Right hindlimb (tissue), 1 donor: Measurements from ENCODE around the gene IRAG1.
A peak's percentile ranks its signal among the peaks of the same experiment; 100 is the strongest.

ENCODE experiments used
- DNase-seq: peaks from one replicate; pipeline ENCODE4 v3.0.0-alpha.2; 2018

The IRAG1 gene, protein sequence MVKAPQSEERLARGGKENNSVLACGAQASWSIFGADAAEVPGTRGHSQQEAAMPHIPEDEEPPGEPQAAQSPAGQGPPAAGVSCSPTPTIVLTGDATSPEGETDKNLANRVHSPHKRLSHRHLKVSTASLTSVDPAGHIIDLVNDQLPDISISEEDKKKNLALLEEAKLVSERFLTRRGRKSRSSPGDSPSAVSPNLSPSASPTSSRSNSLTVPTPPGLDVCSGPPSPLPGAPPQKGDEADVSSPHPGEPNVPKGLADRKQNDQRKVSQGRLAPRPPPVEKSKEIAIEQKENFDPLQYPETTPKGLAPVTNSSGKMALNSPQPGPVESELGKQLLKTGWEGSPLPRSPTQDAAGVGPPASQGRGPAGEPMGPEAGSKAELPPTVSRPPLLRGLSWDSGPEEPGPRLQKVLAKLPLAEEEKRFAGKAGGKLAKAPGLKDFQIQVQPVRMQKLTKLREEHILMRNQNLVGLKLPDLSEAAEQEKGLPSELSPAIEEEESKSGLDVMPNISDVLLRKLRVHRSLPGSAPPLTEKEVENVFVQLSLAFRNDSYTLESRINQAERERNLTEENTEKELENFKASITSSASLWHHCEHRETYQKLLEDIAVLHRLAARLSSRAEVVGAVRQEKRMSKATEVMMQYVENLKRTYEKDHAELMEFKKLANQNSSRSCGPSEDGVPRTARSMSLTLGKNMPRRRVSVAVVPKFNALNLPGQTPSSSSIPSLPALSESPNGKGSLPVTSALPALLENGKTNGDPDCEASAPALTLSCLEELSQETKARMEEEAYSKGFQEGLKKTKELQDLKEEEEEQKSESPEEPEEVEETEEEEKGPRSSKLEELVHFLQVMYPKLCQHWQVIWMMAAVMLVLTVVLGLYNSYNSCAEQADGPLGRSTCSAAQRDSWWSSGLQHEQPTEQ

DNA sequence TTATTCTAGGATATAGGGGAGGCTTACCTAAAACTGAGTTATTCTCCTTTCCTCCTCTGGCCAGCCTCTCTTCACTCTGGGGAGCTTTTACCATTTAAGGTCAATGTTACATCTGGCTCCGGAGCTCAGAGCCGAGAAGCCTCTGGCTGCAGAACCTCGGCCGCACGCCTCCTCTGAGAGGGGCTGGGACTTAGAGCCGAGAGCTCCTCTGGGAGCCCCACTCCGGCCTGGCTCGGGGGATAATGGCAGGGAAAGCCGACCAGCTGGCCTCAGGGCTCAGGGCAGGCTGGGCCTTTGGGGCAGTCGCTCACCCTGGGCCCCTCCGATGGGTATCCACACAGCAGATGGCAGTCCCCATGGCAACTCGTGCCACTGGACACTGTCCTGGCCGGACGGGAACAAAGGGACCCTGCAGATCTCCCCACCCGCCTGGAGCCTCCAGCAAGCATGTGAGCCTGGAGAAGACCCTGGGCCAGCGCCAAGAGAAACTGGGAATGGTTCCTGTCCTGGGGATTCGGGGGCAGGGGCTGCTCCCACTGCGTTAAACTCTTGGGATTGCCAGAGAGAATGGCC, at the start of gene IRAG1:
TSS of gene IRAG1 (minus strand) at position 247 of the 573 bp plus-strand sequence. CDS start at position 94, 153 bp downstream.
- peak; percentile 67 for DNase-seq

DNA sequence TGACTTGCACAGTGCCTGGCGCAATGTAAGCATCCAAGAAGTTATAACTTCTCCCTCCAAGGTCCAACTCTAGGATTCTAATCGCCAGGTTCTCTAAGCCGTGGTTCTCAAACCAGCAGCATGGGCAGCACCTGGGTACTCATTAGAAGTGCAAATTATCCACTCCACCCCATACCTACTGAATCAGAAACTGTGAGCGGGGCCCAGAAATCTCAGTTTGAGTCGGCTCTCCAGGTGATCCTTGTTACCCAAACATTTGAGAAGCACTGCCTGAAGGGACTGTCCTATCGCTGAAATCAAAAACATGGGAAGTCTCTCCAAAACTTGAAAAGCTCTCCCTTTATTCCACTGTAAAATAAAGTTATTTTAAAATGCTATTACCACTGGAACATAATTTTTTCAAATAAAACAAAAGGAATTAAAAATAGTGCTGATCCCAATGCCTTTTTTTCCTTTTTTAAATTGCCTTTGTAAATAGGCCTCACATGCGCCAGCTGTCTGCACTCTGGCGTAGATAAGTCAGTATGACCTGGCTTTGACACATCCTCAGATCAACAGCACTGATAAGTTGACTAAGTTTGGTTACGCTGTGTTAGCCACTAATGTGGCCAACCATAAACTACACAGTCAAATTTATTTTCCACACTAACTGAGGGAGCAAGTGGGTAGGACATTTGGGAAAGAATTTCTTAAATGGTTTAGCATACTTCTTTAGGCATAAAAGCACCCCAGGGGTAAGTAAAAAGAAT, 49.1 kb upstream of the IRAG1 start:
- DNase-seq, result no peak

DNA sequence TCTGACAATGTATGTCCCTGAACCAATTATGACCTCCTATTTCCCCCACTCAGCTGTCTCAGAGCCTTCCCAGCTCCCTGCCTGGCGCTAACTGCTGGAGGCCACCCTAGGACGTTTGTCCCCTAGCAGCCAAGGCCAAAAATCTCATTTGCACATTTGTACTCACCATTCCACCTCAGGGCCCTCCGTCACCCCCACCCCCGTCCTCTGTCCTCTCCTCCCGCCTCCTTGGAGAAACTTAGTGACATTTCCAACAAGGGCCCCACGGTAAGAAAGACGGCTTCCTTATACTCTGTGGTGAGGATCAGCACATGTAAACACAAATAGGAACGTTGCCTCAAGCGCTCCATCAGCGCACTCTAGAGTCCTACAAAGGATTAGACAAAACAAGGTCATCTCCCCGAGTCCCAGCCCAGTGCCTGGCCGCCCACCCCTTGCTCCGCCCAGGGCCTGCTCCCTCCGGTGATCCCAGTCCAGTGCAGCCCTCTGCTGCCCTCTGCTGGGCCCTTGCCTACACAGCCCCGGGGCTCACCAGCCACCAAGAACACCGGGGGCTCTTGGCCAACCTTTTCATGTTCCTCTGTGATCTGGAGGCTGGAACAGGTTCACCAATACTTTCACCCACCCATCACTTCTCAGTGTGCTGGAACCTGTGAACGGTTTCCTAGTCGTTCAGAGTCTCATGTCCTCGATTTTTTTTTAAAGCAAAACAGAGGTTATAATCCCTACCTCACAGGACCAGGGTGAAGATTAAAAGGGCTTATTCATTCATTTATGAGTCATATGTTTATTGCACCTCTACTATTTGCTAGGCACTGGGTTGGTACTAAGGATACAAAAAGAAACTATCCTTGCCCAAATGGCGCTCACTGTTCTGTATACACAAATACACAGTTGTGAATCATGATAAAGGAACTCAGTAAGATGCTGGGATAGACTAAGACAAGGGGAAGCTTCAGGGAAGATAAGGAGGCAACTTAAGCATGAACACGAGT, 42.2 kb upstream of the IRAG1 start:
- DNase-seq, result peak; percentile 96

DNA sequence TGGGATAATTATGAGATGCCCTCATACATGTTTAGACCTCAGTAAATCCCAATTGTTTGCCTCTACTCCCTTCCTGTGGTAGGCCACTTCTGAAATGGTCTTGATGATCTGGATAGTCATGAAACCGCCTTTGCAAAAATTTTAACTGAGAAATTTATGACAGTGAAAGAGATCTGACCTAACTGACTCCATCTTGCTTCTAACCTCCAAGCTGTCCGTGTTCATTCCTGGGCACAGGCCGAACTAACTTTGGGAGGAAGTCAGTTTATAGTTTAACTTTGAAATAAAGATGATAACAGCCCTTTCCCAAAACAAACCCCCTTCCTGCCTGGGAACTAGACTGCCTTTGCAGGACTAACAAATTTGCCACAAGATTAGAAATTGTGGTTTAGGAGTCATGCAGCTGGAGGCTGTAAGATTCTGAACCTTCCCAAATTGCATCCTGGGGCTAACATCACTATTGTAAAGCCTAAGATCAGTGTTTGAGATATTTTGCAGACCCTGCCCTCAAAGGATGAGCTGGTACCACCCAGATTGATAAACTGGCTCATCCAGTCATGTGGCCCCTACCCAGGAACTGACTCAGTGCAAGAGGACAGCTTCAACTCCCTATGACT, 37.6 kb upstream of the IRAG1 start:
- DNase-seq, result no peak

DNA sequence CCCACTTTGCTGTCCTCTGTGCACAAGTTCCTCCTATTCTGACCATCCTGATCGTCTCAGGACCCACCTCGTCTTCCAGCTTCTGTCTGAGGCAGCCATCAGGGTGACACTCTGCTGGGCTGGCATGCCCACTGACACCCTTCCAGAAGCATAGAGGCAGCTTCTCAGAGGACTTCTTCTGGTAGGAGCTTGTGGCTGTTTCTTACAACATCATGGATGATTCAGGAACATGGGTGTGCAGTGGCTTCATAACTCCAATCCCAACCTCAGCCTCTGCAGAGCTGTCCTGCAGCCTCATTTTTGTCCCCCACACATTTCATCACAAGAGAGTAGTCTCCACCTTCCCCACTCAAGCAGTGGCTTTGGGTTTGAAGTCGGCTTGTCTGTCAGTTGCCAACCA, 36.6 kb upstream of the IRAG1 start:
- DNase-seq, result no peak

DNA sequence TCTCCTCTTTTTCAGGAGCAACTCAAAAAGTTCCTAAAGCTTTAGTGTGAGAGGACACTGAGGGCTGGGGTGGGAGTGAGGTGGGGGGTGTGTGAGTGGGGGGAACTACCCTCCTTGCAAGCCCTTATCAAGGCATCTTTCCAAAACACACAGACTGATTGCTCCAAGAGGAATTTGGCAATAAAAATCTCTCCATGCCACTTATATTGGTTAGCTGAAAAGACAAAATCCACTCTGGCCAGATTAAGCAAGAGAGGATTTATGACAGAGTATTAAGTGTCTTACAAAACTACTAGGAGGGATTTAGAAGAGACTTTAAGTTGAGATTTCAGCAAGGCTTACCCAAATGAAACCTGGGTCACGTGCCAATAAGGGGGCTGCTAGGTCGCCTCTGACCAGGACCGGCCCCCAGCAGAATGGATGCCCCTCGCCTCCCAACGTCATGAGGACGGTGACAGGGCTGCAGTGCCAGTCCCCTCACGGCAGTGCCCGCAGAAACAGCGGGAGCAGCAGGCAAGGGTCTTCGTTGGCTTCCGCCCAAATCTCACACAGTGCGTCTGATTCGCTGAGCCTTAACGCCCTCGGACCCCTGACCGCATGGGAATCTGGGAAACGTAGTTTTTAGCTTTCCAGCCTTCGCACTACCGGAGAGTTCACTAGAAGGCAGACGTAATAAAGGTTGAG, 35.4 kb upstream of the IRAG1 start:
- peak; percentile 51 for DNase-seq

DNA sequence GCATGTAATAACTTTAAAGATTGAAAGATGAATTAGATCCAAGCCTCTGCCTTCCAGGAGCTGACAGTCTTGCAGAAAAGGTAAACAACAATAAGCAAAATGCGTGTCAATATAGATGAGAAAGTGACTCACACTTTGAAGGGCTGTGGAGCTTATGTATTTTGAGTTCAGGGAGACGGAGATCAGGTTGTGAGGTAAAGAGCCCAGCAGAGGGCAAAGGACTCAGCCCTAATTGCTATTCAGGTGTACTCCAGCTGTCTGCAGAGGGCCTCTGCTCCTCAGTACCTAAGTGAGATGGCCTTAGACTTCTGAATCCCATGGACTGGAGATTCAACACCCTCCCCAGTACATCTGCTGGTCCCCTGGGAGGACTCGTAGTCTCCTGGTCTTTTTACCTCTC, 34.6 kb upstream of the IRAG1 start:
- DNase-seq, result no peak

DNA sequence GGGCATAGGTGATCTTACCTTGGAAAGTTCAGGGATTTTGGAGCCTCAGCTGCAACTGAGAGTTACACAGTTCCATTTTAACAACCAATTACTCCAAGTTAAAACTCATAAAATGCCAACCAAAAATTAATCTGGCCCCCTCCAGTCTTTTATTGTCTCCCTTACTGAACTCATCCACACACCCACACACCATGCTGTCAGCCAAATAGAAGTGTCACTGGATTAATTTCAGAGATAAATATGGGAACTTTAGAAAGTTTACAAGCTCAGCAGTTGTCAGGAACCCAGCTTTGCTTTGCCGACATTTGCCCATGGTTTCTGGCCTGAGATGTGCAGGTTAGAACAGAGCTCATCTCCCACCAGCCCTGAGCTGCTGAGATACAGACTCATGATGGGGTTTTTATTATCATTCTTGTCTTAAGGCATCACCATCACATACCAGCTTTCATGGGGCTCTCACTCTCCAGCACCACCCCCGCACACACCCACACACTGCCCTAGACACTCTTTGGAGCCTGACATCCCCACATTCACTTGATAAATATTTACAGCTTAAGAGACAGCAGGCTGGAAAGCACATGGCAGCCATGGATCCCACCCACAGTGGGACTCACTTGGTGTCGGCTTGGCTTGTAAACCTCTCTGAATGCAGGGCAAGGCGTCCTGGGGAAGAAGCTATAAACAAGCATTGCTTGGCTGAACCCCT, 33.7 kb upstream of the IRAG1 start:
- DNase-seq, result no peak

DNA sequence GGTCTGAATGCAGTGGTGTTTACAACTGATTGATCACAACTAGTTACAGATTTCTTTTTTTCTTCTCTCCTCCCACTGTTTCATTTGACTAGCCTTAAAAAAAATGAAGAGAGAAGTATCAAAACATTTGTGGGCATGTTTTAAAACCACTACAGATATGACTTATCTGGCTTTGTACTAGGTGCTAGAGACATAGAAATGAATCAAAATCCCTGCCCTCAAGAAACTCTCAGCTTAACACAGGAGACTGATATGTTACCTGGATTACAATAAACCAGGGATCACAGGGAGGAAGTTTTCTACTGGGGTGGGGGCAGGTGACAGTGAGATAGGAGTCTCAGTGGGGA, 32.3 kb upstream of the IRAG1 start:
- no peak for DNase-seq

DNA sequence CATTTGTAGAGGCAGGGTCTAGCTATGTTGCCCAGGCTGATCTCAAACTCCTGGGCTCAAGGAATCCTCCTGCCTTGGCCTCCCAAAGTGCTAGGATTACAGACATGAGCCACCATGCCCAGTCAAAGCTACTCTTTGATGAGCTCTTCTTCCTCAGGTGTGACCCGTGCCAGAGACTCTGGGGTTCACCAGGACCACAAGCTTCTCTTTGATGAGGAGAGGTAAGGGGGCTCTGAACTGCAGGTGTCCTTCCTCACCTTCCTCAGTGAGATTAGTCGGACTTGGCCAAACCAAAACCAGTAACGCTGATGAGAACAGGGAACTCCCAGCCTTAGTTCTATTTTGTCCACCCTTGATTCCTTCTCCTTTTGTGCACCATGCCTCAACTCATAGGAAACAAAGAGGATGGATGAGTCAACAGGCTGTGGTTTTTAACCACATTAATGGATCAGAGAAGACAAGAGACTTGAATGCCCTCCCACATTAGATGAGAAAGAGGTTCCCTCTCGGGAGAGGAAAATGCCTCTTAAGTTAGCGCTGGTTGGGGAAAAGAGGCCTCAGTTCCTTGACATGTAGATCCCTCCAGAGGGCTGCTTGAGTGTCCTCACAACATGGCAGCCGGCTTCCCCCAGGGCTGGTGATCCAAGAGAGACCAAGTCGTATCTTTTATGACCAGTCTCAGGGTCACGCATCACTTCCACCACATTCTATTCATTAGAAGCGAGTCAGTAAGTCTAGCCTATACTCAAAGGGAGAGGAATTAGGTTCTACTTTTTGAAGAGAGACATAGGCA, 31.8 kb upstream of the IRAG1 start:
- no peak for DNase-seq

DNA sequence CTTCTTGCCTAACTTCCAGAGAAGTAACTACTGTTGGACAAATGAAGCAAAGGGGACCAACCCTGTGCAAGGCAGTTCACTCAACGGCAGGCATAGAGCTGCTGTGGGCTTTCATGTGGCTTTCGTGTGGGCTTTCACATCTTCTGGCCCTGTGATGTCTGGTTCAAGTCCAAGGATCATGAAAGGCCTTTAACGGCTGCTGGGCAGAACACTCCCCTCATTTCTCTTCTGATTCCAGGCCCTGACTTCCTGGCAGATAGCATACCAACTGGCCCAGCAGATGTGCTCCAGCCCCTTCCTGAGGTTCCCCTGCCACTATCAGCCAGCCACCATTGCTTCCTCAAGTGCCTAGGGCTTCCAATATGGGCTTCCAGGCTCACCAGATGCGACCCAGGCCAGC, 28.8 kb upstream of the IRAG1 start:
- no peak for DNase-seq

DNA sequence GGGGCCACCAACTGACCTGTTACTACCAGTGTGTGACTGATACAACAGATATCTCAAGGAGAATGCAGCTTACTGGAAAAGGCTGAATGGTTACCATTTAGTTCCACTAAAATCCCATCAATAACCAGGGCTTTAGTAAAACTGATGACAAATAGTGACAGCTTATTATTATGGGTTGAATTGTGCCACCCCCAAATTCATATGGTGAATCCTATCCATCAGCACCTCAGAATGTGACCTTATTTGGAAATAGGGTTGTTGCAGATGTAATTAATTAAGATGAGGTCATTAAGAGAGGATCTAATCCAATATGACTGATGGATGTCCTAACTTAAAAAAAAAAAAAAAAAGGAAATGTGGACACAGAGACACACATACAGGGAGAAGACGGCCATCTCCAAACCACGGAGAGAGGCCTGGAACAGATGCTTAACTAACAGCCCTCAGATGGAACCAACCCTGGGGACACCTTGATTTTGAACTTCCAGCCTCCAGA, 27.4 kb upstream of the IRAG1 start:
- DNase-seq, result no peak

DNA sequence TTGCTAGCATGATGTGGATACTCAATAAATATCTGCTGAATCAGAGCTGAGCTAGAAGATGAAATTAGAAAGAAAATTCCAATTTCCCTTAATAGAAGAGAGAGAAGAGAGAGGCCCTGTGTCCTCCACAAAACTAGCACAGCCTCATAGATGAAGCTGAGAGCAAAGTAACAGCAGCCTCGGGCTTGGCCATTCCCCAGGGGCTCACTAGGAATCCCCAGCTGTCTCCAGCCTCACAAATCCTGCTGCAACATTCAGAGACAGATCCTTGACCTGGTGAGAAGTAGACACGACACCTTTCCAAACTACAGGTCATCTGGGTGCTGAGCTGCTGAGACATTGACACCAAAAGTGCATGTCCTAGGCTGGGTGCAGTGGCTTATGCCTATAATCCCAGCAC, 26.1 kb upstream of the IRAG1 start:
- no peak for DNase-seq

DNA sequence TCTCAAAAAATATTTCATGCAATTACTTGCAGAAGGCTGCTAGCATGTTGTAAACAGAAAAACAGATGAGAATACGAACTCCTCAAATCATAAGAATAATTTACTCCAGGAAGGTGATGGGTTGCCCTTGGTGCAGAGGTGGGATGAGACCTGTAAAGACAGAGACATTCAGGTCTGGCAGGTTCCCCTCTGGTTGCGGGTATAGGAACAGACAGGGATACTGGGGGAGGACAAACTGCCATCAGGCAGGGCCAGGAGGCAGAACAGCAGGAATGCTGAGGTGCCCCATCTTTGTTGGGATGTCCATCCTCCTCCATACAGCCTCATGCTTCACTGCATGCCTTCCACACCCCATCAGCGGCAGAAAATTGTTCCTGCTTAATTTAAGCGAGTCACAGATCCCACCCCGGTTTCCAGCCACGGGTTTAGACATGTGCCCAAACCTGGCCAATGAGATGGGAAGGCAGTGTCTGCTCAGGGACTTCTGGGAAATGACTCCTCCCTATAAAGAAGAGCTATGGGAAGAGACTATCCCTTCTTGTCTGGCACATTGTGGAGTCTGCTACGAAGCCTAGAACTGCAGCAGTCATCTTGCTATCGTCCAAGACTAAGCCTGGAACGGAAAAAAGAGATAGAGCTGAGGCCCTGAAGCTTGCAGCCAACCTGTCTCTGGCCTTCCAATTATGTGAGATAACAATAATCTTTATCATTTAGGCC, 23.1 kb upstream of the IRAG1 start:
- no peak for DNase-seq

DNA sequence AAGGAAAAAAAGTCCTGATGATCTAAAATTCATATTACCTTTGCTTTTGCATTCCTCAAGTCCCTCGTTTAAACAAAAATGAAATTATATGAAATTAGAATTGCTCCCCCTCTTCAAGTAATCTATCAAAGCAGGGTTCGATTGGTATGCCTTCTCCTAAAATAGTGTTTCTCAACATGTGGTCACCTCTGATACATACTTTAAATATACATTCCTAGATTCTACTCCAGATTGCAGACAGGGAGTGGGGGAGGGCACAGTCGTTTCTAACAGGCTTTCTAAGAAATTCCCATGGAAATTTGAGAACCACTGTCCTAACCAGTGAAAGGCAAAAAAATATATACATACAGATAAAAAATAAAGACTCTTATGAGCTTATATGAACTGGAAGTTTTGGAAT, 22.6 kb upstream of the IRAG1 start:
- no peak for DNase-seq

DNA sequence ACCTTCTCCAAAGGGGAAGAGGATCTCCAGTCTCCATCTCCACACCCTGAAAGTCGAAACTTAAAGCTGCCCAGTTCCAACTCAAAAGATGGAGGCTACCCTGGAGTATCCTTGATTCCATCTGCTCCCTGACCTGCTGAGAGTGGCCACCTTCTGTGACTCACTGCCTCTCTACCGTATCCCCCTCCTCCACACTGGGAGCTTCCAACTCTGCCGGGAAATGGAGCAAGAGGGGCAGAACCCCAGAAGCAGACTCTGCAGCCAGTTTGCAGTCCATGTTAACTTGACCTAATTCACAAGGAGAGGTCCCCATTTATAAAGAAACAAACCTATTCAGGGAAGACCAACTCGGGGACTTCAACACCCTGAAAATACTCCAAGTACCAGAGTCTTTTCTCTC, 22.0 kb upstream of the IRAG1 start:
- no peak for DNase-seq

DNA sequence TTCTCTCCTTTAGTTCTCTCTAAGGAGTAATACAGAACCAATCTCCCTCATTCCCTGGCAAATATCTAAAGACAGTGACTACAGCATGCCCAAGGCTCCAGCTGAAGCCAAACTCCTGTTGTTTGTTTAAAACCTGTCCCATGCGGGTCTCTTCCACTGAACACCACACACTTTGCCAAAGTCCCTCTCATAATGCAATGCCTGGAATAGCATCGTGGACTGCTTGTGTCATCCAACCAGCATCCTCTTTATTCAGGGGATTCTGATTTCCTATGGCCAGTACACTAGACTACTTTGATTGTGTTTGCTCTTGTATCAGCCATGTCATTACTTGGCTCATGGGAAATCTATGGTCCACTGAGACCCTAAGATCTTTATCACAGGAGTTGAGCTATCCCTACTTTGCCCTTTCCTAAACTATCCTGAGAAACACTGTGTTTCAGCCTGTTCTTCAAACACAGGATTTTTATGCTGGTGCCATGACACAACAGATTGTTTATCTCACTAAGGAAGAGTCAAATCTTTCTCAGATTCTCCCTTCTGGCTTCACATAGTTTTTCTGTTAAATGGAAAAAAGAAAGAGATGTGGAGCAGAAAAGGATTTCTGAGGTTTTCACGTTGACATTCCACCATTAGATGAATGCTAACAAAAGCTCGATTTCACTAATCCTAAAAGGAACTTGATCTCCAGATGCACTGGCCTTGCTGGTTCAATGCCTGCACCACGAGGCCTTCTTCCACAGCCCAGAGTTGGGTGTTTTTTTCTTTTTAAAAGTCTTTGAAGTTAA, 15.9 kb upstream of the IRAG1 start:
- DNase-seq, result no peak
